GM12878 (cell line): ENCODE data around the gene TCF12. TPM values are rescaled to one million over a fixed set of nuclear protein-coding genes. Genes with fewer than 3 reads are reported as not detected.
A peak's percentile ranks its signal among the peaks of the same experiment; 100 is the strongest.

Experiments used
- BACH1 ChIP-seq: fragments of 450-650 bp; IDR thresholded peaks from 2 replicates; pipeline ENCODE4 v1.6.1; 2017; ENCODE audit warnings: mild to moderate bottlenecking, borderline replicate concordance
- CBFB ChIP-seq: IDR thresholded peaks from 2 replicates; pipeline ENCODE4 v1.6.1; 2016; ENCODE audit warnings: antibody characterized with exemption, low read depth
- CHD2 ChIP-seq: IDR thresholded peaks from 2 replicates; pipeline ENCODE4 v1.6.1; 2011; ENCODE audit warnings: low read depth, low read length, improper control_type of control experiment, borderline replicate concordance
- HDAC6 ChIP-seq: fragments of 200-600 bp; sonication (generic); IDR thresholded peaks from one replicate; pipeline ENCODE4 v1.8.0; 2017; ENCODE audit warnings: antibody characterized with exemption; ENCODE audit not compliant: unreplicated experiment
- MTA2 ChIP-seq: fragments of 450-650 bp; IDR thresholded peaks from 2 replicates; pipeline ENCODE4 v1.6.1; 2016; ENCODE audit warnings: low read depth, mild to moderate bottlenecking, moderate library complexity
- PRDM15 ChIP-seq: fragments of 450-650 bp; formaldehyde crosslinking; IDR thresholded peaks from 2 replicates; pipeline ENCODE4 v1.4.0; 2020; ENCODE audit warnings: mild to moderate bottlenecking, moderate library complexity
- RB1 ChIP-seq: fragments of 450-650 bp; formaldehyde crosslinking; IDR thresholded peaks from 2 replicates; pipeline ENCODE4 v1.6.1; 2017; ENCODE audit warnings: mild to moderate bottlenecking, borderline replicate concordance
- USF1 ChIP-seq: IDR thresholded peaks from 2 replicates; pipeline ENCODE4 v1.6.1; 2011; ENCODE audit warnings: borderline replicate concordance, low read depth, mild to moderate bottlenecking, moderate library complexity, mixed read lengths, low read length; ENCODE audit not compliant: insufficient read depth; ENCODE audit errors: extremely low read length
- ZNF274 ChIP-seq: IDR thresholded peaks from one replicate; pipeline ENCODE4 v1.8.0; 2011; ENCODE audit not compliant: insufficient read length, insufficient read depth
- polyA plus RNA-seq, 11 experiments: library from polyadenylated mRNA; depleted of rRNA in 4 of 11; unstranded in 6 of 11; stranded (reverse) in 5 of 11; fragments of >200 nt; fragmentation: Nextera tagmentation in 4 of 11; fragmentation: Illumina TruSeq in 1 of 11; extraction: Ambion mirVana in 4 of 11; extraction: Trizol in 1 of 11; gene quantifications; 1 replicate in 1 of 11; 2 replicates in 10 of 11; pipeline versions ENCODE4 v1.2.1 to v1.2.3, GENCODE V29; 2011 to 2016; ENCODE audit warnings: inconsistent platforms in 2 of 11, missing spikeins in 2 of 11, low read depth in 1 of 11
- total RNA-seq, 4 experiments: library from RNA; depleted of rRNA in 3 of 4; stranded (reverse); fragments of >200 nt in 3 of 4; fragmentation: Illumina TruSeq in 1 of 4; extraction: Trizol in 1 of 4; gene quantifications; 2 replicates each; pipeline versions ENCODE4 v1.2.1 to v1.2.3, GENCODE V29; 2013 to 2021

TCF12 gene
- total and polyA plus RNA-seq, 10 of the 15 experiments (the other 5 are each of a cell fraction or from before 2014, with no cell fraction given): 8.2 to 70.9 (median 49.5) TPM

GRCh38 chr15:56960116-56960515, 41.7 kb downstream of the TCF12 start (continued):
- TF ChIP-seq USF1: no peak
- TF ChIP-seq CHD2: no peak
- TF ChIP-seq CBFB: peak; percentile 57; the same call in 1 of the 2 replicates
- 0 out of 2 replicates have a peak, but pooled peaks have one; percentile 26 for TF ChIP-seq BACH1
- TF ChIP-seq MTA2: peak; percentile 63
- no peak for TF ChIP-seq PRDM15 (CRISPR knock-in tag)
- TF ChIP-seq HDAC6: no peak
- no peak for TF ChIP-seq ZNF274
- TF ChIP-seq RB1: no peak
